NCI-H82 (cell line): ENCODE measurements around the gene TMEM98.
"Not testable (repeated sequence)": the region's sequence is repeated elsewhere in the genome, so short reads cannot be mapped to it uniquely, and the experiment has no call there.

ENCODE experiments used
- DNase-seq: peaks from one replicate; lab custom pipeline; 2025; lab: John Stamatoyannopoulos, UW

TMEM98 gene

DNA sequence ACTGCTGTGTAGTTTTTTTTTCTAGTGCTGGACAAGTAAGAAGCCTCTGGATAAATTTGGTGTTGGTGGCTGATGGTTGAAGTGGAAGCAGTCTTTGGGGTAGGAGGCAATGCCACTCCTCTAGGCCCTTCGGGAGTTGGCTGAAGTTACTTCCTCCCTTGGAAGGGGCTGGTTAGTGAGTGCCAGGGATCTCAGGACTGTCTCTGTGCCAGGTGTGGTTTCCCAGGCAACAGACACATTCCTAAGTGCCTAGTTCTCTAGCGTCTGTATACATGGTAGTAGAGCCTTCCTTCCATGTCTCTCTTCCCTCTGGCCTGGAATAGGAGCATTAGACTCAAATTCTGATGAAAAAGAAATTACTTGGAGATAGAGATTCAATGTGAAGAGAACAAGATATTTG, 15.3 kb downstream of the TMEM98 start:
- DNase-seq: no peak

DNA sequence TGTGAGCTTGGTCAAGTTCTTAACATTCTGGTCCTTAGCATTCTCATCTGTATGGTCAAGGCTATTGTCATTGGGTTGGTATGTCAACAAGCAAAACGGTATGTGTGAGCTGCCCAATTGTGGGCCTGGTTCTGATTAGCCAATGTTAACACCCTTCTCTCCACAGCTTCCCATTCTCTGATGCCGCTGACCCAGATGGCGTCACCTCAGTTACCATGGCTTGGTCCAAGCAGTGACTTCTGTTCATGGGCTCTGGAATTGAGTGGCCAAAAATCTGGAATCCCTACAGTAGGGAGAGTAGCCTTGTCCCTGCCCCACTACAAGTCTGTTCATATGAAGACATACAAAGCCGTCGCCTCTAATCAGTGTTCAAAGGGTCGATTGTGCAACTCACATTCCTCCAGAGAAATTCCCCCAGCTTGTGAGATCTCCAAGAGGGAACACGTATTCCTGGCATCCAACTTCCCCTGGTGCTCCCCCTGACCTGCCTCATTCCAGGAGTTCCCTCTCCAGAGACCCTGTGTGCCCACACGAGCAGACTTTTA, 15.8 kb downstream of the TMEM98 start:
- DNase-seq: no peak

DNA sequence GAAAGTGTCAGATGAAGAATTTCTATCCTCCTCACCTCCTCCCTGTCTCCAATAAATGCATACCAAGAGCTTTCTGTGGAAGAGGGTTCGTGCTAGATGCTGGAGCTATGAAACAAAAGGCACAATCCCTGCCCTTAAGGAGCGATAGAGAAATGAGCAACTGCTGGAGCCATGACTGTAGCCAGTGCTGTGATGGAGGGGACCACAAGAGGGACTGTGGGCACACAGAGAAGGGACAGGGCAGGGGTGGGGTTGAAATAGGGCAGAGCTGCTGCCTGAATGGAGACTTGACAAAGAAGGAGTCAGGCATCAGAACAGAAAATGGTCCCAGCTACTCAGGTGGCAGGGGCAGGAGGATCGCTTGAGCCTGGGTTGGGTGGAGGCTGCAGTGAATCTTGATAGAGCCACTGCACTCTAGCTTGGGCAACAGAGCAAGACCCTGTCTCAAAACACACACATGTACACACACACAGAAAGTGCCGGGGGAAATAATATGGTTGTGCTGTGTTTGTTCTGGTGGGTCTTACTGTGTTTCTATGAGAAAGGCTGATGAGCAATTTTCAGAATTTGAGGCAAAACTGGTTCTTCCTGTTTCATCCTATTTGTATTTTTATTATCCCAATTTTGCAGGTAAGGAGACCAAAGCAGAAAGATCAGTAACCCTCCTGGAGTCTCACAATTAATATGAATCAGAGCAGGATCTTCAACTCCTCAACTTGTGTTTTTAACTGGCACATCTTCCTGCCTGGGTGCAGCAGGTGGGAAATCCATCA, 16.5 kb downstream of the TMEM98 start:
- DNase-seq: no peak

DNA sequence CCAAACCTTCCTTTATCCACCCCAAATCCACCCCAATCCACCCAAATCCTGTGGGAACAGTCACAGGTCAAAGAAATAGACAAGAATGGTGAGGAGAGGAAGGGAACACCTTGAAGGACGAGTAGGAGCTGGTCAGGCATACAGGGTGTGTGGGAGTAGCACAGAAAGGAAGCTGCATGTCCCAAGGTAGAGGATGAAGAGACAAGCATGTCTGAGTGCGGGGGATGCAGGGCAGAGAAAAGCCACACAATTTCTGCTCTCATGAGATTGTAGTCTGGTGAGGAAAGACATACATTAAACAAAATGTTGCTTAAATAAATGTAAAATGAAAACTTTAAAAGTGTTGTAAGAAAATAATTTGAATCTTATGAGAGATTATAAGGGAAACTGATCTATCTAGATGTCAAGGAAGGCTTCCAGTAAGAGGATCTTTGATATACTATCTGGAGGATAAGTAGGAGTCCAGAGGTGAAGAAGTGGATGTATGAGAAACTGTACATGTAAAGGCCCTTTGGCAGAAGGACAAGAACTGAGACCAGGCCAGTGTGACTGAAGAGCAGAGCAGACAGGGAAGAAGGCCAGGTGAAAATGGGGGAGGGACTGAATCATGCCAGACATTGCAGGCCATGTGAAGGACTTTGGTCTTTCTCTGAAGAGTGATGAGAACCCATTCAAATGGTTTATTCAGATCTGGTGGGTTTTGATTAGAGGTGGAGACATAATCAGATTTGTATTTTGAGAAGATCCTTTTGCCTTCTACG, 18.6 kb downstream of the TMEM98 start:
- DNase-seq: no peak

DNA sequence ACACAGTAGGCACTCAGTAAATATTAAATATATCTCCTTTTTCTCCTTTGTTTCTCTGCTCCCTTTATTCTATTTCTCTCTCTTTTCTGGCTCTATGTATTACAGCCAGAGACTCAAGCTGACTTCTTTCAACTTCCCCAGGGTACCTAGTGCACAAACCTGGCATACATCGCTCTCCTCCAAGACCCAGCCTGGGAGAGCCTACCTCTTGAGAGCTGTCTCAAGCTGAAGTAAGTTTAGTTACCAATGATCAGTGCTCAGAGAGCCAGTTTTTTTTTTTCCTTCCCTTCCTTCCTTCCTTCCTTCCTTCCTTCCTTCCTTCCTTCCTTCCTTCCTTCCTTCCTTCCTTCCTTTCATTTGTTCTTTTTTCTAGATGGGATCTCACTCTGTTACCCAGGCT, 19.8 kb downstream of the TMEM98 start:
- DNase-seq: no peak

DNA sequence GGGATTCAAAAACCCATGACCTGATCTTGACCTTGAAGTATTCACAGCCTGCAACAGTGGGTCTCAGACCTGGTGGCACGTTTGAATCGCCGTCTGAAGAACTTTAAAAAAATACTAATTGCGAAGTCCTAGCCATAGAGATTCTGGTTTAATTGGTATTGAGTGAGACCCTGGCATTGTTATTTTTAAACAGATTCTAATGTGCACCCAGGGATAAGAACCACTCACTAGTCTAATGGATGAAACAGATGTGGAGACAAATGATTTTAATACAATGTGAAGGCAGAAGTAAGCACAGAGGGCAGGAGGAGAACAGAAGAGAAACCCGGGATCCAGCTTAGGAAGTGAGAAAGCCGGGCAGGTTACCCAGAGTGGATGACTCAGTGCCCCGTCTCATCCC, 21.2 kb downstream of the TMEM98 start:
- no peak for DNase-seq

DNA sequence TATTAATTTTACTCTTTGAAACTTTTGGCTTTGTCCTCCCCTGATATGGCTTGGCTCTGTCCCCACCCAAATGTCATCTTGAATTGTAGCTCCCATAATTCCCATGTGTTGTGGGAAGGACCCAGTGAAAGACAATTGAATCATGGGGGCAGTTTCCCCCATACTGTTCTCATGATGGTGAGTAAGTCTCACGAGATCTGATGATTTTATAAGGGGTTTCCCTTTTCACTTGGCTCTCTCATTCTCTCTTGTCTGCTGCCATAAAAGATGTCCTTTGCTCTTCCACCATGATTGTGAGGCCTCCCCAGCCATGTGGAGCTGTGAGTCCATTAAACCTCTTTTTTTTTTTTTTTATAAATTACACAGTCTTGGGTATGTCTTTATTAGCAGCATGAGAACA, 24.5 kb downstream of the TMEM98 start:
- not testable (repeated sequence) for DNase-seq

DNA sequence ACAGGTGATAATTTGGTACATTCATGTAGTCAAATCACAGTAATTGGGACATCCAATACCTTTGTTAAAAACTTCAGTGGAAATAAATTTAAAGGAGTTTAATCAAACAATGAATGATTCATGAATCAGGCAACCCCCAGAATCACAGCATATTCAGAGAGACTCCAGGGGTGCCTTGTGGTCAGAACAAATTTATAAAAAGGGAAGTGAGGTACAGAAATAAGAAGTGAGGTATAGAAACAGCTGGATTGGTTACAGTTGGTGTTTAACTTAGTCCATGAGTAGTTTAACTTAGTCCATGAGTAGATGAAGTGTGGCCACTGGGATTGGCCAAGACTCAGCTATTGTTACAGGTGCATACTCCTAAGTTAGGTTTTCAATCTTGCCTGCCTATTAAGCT, 25.1 kb downstream of the TMEM98 start:
- DNase-seq: no peak

DNA sequence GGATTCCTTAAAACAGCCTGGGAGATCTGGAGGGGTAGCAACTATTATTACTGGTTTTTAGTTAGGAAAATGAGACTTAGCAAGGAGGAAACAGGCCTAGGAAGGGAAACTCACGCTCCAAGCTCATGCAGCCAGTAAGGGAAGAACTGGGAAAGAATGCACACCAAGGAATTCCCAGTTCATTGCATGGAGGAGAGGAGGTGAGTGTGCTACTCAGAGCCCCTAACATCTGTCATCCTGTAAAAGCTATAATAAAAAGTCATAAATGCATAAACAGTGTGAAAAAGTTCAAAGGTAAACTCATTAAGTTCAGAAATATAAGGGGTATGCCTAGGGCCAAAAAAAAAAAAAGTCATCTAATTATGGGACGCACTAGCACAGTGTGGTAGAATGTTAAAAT, 25.9 kb downstream of the TMEM98 start:
- DNase-seq: no peak

DNA sequence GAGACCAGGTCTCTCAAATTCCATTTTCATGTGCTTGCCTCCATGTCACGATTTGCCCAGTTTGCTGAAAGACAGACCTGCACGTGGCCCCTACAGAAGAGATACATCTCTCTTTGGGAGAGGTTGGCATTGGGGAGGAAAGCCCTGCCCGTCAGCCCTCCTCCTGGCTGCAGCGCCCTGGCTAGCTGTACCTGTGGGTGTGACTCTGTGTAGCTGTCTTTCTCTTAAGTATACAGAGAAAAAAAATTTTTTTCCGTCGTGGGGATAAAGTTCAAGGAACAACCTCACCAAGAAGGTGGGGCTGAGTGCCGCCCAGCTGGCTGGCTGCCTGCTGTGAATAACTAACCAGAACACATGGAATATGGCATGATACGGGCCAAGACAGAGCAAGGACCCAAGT, 26.5 kb downstream of the TMEM98 start:
- no peak for DNase-seq

DNA sequence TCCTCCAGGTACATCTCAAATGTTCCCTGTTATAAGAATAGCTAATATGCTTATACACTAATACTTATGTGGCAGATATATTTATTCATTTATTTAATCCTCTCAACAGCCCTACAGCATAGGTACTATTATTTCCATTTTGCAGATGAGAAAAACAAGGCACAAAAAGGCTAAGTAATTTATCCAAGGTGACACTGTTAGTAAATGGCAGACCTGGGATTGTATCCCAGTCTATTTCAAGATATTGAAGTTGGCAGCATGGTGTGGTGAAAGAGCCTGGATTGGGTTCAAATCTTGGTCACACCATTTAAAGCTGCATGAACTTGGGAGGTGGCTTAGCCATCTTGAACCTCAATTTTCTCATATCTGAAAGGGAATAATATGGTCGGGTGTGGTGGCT, 27.2 kb downstream of the TMEM98 start:
- DNase-seq: no peak

DNA sequence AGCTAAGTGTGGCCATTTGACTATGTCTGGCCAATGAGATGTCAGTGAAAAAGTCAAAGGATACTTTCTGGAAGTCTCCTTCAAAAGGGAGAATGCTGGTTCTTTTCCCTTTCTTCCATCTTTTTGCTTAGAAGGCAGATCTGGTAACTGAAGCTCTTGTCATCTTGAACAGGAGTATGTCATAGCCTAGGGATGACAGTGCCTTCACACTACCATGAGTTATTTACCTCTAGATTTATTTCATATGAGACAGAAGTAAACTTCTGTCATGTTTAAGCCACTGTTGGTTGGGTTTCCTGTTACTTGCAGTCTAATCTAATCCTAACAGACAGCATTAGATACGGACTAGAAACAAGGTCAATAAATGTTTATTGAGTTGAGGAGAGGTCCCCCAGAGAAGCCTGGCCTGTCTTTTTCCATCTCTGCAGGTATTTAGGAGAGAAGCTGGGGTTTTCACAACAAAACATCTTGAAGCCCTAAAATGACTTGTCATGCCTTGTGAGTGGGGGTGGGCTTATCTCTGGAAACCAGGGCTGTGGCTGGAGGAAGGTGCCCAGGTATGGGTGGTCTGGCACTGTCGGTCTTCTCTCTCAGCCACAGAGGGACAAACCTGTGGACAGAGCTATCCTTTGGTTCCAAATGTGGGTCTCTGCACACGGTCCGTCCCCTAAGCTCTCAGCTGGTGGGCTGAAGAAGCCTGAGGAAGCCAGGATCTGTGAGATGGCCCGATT, 28.5 kb downstream of the TMEM98 start:
- no peak for DNase-seq

DNA sequence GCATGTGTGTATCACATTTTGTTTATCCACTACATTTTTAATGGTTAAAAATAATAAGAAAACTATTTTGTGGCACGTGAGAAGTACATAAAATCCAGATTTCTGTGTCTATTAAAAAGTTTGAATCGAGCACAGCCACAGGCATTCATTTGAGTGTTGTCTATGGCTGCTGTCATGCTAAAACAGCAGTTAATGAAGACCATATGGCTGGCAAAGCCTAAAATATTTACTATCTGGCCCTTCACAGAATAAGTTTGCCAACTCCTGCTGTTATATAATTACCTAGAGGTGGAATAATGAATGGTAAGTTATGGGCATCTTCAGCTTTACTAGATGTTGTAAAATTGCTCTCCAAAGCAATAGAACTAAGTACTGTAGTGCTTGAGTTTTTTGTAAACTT, 30.5 kb downstream of the TMEM98 start:
- no peak for DNase-seq

DNA sequence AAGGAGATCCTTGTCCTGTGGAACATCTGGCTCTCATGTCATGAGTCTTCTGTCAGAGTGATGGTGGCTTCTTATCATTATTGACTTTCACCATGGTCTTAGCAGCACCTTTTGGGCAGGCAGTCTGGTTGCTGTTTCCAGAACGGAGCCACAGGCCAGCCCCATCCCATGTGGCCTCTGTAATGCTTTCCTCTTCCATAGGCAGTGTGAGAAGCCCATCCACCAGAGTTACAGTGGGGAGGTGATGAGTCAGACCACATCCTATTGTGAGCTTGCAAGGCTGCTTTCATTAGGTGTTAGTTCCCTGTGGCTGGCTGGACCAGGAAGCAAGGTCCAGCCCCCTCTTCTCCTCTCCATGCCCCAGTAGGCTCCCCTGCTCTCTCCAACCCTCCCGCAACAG, 32.9 kb downstream of the TMEM98 start:
- no peak for DNase-seq

DNA sequence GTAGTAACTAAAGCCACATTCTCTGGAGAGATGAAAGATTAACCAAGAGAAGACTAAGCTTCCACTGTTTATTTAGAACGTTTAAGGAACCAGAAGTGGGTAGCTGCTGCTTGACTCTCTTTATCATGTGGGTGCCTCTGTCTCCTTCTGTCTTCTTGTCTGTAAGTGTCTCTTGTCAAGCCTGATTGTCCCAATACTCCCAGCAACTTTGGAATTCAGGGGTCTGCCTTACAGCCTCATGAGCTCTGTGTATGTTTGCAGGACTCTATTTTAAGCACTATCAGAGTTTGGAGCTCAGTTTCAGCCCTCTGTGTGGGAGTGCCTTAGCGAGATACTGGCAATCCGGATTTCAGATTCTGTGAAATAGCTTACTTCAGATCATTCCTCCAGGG, 34.4 kb downstream of the TMEM98 start:
- DNase-seq: no peak

DNA sequence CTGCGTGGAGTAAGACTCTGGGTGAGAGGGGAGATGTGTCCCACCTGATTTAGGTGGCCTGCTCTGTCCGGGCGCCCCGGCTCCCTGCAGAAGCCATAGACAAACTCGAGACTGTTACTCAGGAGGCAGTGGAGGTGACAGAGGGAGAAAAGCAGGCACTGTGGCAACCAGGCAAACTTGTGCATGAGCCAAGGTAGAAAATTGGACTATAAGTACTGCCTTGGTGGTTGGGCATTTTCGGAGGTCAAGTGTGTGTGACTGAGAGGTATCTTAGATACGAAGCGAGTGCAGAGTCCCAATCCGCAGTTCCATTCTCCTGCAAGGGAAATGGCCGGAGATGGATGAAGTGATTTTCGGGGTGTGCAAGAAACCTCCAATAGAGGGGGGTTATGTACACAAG, 36.6 kb downstream of the TMEM98 start:
- DNase-seq: no peak

DNA sequence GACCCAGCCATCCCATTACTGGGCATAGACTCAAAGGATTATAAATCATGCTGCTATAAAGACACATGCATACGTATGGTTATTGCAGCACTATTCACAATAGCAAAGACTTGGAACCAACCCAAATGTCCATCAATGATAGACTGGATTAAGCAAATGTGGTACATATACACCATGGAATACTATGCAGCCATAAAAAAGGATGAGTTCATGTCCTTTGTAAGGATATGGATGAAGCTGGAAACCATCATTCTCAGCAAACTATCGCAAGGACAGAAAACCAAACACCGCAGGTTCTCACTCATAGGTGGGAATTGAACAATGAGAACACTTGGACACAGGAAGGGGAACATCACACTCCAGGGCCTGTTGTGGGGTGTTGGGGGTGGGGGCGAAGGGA, 41.3 kb downstream of the TMEM98 start:
- not testable (repeated sequence) for DNase-seq

DNA sequence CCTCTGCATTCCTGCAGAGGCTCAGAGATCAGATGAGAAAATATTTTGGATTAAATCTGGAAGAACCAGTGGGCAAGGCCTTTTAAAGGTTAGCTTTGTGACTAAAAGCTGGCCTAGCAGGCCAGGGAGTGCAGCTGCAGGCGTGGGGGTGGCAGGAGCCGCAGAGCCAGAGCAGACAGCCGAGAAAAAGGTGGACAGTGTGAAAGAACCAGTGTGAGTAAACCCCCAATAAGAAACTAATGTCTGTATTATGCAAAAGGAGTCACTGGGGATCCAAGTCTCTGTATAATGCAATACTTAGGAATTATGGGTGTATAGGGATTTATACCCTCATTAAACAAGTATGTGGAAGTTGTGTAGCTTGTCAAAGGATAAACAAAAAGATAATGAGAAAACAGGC, 42.3 kb downstream of the TMEM98 start:
- DNase-seq: no peak

DNA sequence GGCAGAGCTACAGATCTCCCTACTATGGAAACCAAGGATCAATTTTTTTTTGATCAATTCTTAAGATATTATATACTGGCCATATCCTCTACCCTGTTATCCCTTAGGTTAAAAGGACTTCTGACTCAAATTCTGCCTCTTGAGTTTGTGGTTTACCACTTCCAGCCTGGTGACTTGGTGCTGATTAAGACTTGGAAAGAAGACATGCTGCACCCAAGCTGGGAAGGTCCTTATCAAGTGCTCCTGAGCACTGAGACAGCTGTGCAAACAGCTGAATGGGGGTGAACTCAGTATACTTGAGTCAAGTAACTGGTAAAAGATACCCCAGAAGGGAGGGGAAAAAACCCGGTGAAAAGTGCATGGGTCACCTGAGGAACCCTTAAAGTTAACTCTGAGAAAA, 43.2 kb downstream of the TMEM98 start:
- no peak for DNase-seq

DNA sequence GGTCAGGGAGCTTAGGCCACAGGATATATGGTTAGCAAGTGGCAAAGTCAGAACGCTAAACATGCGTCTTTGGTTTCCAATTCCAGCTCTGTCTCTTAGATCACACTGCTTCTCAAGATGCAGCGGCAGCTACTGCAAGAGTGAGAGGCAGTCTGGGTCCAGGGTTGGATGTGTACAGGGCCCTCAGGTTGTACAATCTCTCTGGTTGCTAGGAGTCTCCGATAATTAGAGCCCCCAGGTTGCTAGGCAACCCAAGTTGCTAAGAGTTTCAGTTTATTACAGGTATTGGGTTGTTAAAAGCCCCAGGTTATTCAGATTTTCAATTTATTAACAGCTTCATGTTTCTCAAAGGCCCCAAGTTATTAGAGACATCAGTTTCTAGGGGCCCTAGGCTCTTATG, 48.2 kb downstream of the TMEM98 start:
- DNase-seq: no peak

DNA sequence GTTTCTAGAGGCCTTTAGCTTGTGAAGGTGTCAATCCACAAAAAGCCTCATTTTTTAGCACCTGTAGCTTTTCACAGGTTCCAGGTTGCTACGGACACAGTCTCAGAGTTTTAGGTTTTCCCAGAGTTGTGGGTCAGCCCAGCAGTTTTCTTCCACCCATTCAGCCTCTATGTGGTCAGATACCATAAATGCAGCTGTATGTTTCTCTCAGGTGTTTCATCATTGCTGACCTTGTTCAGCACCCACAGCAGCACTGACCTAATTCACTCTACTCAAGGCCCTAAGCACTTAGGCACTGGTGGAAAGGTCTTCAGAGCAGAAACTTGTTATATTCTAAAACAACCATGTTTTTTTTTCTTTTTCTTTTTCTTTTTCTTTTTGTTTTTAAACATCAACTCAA, 48.7 kb downstream of the TMEM98 start:
- DNase-seq: no peak

DNA sequence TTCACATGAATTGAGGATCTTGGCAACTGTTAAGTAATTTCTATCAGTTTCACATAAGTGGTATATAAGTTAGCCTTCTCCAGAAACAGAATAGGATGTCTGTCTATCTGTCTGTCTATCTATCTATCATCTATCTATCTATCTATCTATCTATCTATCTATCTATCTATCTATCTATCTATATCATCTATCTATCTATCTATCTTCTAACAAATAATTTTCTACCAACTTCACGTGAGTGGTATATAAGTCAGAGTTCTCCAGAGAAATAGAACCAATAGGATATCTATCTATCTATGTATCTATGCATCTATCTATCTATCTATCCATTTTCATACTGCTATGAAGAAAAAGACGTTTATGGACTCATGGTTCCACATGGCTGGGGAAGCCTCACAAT, 52.3 kb downstream of the TMEM98 start:
- no peak for DNase-seq

DNA sequence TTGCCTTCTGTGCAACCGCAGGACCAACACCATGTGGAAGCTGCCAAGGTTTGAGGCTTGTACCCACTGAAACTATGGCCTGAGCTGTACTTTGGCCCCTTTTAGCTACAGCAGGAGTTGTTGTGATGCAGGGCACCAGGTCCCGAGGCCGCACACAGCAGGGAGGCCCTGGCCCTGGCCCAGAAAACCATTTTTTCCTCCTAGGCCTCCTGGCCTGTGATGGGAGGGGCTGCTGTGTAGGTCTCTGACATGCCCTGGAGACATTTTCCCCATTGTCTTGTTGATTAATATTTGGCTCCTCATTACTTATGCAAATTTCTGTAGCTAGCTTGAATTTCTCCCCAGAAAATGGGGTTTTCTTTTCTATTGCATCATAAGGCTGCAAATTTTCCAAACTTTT, 53.7 kb downstream of the TMEM98 start:
- not testable (repeated sequence) for DNase-seq
